ENCODE results near the gene N4BP2L2. TPM values are rescaled to one million over a fixed set of nuclear protein-coding genes. Genes with fewer than 3 reads are reported as not detected.

The N4BP2L2 gene
- total RNA-seq, 1 experiment from 2014 or later, result 61.4 TPM

GRCh38 chr13:32495841-32496240 lies 42.8 kb downstream of the N4BP2L2 start:
- Histone ChIP-seq H3K27me3 (ENCODE audit: insufficient read depth, low read length) (no peaks in the 10 kb centered on the region), H2BK20ac (ENCODE audit: low read depth, low read length, poor library complexity, severe bottlenecking) (no peak overlapping the region), H3T11ph (ENCODE audit: low read length) (no peak overlapping the region), H3K23me2 (ENCODE audit: insufficient read length, low read depth, low read length, poor library complexity, severe bottlenecking) (no peaks in the 10 kb centered on the region), H2AFZ (ENCODE audit: low read length) (no peak overlapping the region), H4K8ac (replicated peaks; ENCODE audit: insufficient read length, low read depth, low read length) (no peak overlapping the region), H4K5ac (ENCODE audit: insufficient read length, low read depth, low read length) (no peak overlapping the region), H3K4me2 (ENCODE audit: insufficient read depth, insufficient read length, low read length) (no peak overlapping the region), H3K56ac (ENCODE audit: insufficient read length, low read depth, low read length) (no peak overlapping the region), H3K4ac (ENCODE audit: low read depth, low read length) (no peak overlapping the region), H3K27ac (ENCODE audit: insufficient read length, low read depth, low read length) (no peak overlapping the region), H2BK5ac (ENCODE audit: insufficient read length, low read length) (no peak overlapping the region), H2BK15ac (ENCODE audit: low read depth, low read length) (no peak overlapping the region), H2BK120ac (ENCODE audit: low read depth, low read length, poor library complexity, severe bottlenecking) (no peak overlapping the region), H3K18ac (ENCODE audit: insufficient read length, low read depth, low read length) (no peak overlapping the region), H3K79me2 (ENCODE audit: insufficient read depth, low read length) (no peaks in the 10 kb centered on the region), H3K14ac (ENCODE audit: insufficient read depth, low read length) (no peak overlapping the region), H3K23ac (ENCODE audit: insufficient read length, low read depth, low read length) (no peak overlapping the region), H3K4me1 (ENCODE audit: insufficient read depth, low read length) (no peaks in the 10 kb centered on the region), H4K91ac (ENCODE audit: insufficient read length, low read depth, low read length) (no peak overlapping the region), H3K79me1 (ENCODE audit: insufficient read depth, low read depth, low read length, poor library complexity, severe bottlenecking) (no peaks in the 10 kb centered on the region), H4K20me1 (ENCODE audit: control insufficient read depth, insufficient read depth, insufficient read length) (no peaks in the 10 kb centered on the region), H2BK12ac (ENCODE audit: insufficient read length, low read depth, low read length) (no peak overlapping the region), H3K9me3 (ENCODE audit: control insufficient read depth, low read depth, low read length) (no peaks in the 10 kb centered on the region), H3K9ac (ENCODE audit: extremely low read depth, insufficient read length, low read length) (no peak overlapping the region), H2AK5ac (ENCODE audit: insufficient read length, low read length) (no peak overlapping the region)
- Mint-ChIP-seq H3K4me1 (peaks cover 5 to 8% of the 10 kb centered on the region in 2 experiments; a peak in 1 of 4 replicates), H3K9me3 (no peaks in the 10 kb centered on the region; a peak in 1 of 5 replicates), H3K36me3 (ENCODE audit: insufficient read depth in 1 of 3, low read depth in 3 of 3) (no peaks in the 10 kb centered on the region), H3K27me3 (ENCODE audit: low read depth) (no peaks in the 10 kb centered on the region), H3K27ac (no peak overlapping the region), H3K4me3 (no peak overlapping the region)
- no CpG with 5 or more reads among the region's 4 CpGs for WGBS (ENCODE audit: extremely low coverage, insufficient read length, low lambda C conversion rate)
- TF ChIP-seq, protein P1, sequence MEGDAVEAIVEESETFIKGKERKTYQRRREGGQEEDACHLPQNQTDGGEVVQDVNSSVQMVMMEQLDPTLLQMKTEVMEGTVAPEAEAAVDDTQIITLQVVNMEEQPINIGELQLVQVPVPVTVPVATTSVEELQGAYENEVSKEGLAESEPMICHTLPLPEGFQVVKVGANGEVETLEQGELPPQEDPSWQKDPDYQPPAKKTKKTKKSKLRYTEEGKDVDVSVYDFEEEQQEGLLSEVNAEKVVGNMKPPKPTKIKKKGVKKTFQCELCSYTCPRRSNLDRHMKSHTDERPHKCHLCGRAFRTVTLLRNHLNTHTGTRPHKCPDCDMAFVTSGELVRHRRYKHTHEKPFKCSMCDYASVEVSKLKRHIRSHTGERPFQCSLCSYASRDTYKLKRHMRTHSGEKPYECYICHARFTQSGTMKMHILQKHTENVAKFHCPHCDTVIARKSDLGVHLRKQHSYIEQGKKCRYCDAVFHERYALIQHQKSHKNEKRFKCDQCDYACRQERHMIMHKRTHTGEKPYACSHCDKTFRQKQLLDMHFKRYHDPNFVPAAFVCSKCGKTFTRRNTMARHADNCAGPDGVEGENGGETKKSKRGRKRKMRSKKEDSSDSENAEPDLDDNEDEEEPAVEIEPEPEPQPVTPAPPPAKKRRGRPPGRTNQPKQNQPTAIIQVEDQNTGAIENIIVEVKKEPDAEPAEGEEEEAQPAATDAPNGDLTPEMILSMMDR (conservative IDR thresholded peaks at IDR 0.05), result no peak
- no peak for DNase-seq
